GM13977 (cell line): ENCODE measurements around the gene IL19.

Experiments used
- DNase-seq: peaks from one replicate; pipeline ENCODE4 v3.0.0; 2012; ENCODE audit warnings: low spot score
- CTCF ChIP-seq: IDR thresholded peaks from 2 replicates; pipeline ENCODE4 v1.5.1; 2012; ENCODE audit warnings: mild to moderate bottlenecking, control low read depth; ENCODE audit not compliant: insufficient read depth; ENCODE audit errors: extremely low read depth, missing control alignments
- in situ Hi-C: fragments of 300-500 bp; cut with MboI; formaldehyde crosslinking; loops from one replicate; pipeline ENCODE4 v1.12.0; 2022; ENCODE audit warnings: low sequenced_read_pairs, low pct_unique_long_range_greater_than_20kb, mixed read lengths, inconsistent platforms; ENCODE audit not compliant: unreplicated experiment

The IL19 gene

GRCh38 chr1:206824331-206824730 is 53.8 kb downstream of the IL19 start:
- no peak for DNase-seq
- no peak for TF ChIP-seq CTCF
- in situ Hi-C loops = no loop called here

- in situ Hi-C loops = no loop called here
- DNase-seq = no peak
- TF ChIP-seq CTCF = no peak
Measured at GRCh38 chr1:206826394-206826793, 55.8 kb downstream of the IL19 start.

GRCh38 chr1:206828061-206828460 is 57.5 kb downstream of the IL19 start:
- in situ Hi-C loops = no loop called here
- TF ChIP-seq CTCF = no peak
- DNase-seq = no peak

GRCh38 chr1:206828765-206829164 is 58.2 kb downstream of the IL19 start:
- in situ Hi-C loops = no loop called here
- TF ChIP-seq CTCF = no peak

GRCh38 chr1:206829282-206829681 is 58.7 kb downstream of the IL19 start:
- no peak for TF ChIP-seq CTCF
- DNase-seq = no peak
- in situ Hi-C loops = no loop called here

More at GRCh38 chr1:206828765-206829164, 58.2 kb downstream of the IL19 start:
- DNase-seq = no peak

- no peak for TF ChIP-seq CTCF
- in situ Hi-C loops = no loop called here
- no peak for DNase-seq
Measured at GRCh38 chr1:206829875-206830274, 59.3 kb downstream of the IL19 start.

- no peak for DNase-seq
- in situ Hi-C loops = no loop called here
- no peak for TF ChIP-seq CTCF
Measured at GRCh38 chr1:206831650-206832049, 61.1 kb downstream of the IL19 start.
